Epidermal melanocyte (primary cell): ENCODE measurements around the gene ACSF3.
"Not testable (repeated sequence)": the region's sequence is repeated elsewhere in the genome, so short reads cannot be mapped to it uniquely, and the experiment has no call there.

ENCODE experiments used
- DNase-seq: peaks from one replicate; pipeline ENCODE4 v3.0.0; 2011; ENCODE audit warnings: low spot score; ENCODE audit not compliant: insufficient read length

Gene ACSF3

DNA sequence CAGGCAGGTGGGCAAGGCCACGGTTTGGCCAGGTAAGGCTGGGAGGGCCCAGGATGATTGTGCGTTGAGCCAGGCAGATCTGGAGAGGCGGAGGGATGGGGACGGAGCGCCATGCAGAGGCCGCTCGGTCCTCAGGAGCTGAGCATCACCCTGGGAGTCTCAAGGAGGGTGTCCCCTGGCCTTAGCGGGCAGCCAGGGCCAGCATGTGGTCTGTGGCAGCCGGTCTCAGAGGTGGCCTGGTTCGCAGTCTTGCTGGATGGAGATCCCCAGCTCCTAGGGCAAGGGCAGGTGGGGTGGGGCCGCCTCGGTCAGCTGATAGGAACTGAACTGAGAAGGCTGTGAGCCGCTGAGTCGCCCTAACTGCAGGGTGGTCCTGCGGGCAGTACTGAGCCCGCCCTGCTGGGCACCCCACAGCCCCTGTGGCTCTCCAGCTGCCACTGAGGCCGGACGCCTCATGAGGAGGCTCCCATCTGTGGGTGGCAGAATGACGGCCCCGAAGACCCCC lies 66.2 kb downstream of the ACSF3 start:
- no peak for DNase-seq

- DNase-seq: no peak
Measured at GRCh38 chr16:89160977-89161701, 67.5 kb downstream of the ACSF3 start.

GRCh38 chr16:89161763-89162713 lies 68.4 kb downstream of the ACSF3 start:
- DNase-seq: no peak

GRCh38 chr16:89163297-89163696 lies 69.6 kb downstream of the ACSF3 start:
- no peak for DNase-seq

- DNase-seq: no peak
Measured at GRCh38 chr16:89164436-89164835, 70.8 kb downstream of the ACSF3 start.

GRCh38 chr16:89164847-89165680 lies 71.4 kb downstream of the ACSF3 start:
- no peak for DNase-seq

DNA sequence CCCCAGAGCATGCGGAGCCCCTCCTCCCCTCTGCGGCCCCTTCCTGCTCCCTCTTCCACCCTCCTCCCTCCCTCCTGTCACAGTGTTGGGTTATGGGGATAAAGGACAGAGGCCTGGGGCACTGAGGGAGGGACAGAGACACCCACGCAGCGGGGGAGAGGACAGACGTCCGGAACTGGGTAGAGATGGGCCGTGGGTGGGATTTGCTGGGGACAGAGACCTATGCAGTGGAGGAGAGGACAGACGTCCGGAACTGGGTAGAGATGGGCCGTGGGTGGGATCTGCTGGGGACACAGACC lies 72.0 kb downstream of the ACSF3 start:
- DNase-seq: not testable (repeated sequence)

DNA sequence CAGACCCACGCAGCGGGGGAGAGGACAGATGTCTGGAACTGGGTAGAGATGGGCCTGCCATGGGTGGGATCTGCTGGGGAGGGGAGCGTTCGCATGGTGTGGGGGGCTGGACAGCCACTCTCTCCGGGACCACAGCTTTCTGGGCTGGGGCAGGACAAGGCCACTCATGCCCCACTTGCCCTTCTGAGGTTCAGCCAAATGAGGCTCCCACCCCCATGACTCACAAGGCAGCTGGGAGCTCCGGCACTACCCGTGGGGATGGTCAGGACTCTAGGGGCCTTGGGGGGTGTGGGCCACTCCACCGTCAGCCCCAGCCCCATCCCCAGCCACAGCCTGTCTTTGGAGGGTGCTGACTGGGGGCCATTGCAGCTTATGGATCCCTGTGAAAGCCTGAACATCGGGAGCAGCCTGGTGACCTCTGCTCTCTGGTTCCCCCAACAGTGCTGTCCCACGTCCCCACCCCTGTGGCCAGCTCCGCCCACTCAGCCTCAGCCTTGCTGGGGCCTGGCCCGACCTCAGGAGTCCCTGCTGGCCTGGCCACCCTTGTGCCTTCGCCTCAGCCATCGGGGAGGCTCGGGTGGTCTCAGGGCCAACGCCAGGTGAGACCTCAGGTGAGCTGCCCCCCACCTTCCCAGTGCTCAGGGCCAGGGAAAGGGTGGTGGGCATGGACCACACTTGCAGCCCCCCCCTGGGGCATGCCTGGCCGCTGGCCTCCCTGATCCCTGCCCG lies 73.2 kb downstream of the ACSF3 start:
- DNase-seq: no peak

DNA sequence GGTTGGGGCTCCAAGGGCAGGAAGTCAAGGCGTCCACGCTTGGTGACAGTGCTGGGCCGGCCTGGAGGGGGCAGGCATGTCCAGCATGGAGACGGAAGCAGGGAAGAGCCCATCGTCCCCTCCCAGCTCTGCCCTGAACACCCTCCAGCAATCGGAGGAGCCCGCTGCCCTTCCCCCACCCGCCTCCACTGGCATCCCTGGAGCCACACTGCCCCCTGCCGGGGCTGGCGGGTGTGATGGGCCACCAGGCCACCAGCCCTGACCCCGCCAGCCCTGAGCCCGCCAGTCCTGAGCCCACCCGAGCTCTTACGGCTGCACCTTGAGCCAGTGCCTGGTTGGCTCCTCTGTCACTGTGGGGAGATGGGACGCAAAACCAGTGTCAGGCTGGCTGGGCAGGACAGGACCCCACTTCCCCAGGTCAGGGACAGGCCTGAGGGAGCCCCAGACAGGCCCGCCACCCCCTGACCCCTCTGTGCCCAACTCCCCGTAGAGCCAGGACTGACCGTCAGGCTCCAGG lies 73.8 kb downstream of the ACSF3 start:
- DNase-seq: peak; percentile 96

- DNase-seq: no peak
Measured at GRCh38 chr16:89168381-89169189, 74.9 kb downstream of the ACSF3 start.

- no peak for DNase-seq
Measured at GRCh38 chr16:89169778-89170177, 76.1 kb downstream of the ACSF3 start.

GRCh38 chr16:89170346-89171215 lies 76.9 kb downstream of the ACSF3 start:
- no peak for DNase-seq

DNA sequence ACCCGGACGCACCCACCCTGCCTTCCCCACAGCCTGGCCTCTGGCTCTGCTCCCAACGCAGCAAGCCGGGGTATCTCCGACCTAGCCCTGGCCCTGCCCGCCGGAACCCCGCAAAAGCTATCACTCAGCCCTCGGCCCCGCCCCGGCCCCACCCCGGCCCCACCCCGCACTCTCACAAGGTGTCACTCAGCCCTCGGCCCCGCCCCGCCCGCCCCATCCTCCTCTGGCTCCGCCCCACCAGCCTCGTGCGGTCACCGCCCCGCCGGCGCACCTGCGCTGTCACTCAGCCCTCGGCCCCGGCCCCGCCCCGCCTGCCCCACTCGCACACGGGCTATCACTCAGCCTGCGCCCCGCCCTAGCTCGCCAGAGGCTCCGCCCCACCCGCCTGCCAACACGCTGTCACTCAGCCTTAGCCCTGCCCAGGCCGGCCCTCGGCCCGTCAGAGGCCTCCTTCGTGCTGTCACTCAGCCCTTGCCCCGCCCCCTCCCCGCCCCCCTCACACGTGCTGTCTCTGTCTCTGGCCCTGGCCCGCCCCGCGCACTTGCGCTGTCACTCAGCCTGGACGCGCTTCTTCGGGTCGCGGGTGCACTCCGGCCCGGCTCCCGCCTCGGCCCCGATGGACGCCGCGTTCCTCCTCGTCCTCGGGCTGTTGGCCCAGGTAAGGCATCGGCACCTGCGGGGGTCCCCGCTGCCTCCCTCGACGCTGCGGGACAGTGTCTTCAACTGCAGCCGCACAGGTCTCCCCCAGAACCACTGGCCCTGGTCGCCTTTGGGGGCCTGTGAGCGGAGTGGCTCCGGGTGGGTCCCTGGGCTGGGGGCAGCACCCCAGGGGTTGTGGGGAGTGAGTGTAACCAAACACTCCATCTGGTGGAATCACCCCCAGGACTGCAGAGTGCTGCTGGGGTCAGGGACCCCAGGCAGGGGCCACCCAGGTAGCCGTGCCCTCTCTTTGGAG lies 77.8 kb downstream of the ACSF3 start, which contains the start of gene CDH15:
CDH15 (plus strand) TSS at position 533 of the 955 bp plus-strand sequence; CDS start at position 617, 84 bp downstream.
- peak; percentile 98 for DNase-seq

DNA sequence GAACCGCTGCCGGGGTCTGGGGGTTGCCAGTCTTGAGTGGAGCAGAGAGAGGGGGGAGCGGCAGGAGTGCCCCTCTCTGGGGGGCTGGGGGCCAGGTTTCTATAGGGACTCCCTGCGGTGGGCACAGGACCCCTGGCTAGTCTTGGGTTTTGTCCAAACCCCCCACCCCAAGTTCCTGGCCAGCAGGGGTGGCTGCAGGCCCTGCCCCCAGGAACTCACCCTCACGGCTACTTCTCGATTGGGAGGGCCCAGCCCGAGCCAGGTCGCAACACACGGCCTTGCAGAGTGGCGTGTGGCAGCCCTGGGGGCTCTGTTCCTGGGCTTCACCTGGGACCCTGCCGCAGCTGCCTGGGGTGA lies 78.5 kb downstream of the ACSF3 start:
- DNase-seq: no peak

DNA sequence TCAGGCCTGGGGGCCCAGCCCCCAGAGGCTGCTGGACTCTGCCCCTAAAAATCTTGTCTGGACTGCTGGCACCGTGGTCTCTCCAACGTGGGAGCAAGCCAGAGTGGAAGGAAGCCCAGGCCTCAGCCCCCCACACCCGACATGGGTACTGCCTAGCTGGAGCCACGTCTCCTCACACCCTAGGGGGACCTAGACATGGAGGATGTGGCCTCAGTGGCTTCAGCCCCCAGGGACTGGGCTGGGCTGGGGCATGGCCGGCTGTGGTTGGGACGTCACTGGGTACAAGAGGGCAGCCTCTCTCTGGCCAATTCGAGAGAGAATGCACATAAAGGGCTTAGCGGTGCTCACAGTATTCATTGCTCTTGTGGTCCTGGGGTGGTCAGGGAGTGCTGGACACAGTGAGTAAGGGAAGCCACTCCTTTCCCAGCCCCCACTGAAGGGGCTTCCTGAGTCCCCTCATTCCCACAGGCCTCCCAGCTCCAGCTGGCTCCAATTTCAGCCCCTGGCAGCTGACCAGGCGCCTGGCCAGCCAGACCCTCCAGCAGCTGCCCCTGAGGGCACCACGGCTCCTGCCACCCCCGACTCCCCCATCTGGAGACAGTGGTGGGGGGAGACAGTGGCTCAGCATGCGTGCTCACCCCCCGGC lies 79.0 kb downstream of the ACSF3 start:
- DNase-seq: no peak

DNA sequence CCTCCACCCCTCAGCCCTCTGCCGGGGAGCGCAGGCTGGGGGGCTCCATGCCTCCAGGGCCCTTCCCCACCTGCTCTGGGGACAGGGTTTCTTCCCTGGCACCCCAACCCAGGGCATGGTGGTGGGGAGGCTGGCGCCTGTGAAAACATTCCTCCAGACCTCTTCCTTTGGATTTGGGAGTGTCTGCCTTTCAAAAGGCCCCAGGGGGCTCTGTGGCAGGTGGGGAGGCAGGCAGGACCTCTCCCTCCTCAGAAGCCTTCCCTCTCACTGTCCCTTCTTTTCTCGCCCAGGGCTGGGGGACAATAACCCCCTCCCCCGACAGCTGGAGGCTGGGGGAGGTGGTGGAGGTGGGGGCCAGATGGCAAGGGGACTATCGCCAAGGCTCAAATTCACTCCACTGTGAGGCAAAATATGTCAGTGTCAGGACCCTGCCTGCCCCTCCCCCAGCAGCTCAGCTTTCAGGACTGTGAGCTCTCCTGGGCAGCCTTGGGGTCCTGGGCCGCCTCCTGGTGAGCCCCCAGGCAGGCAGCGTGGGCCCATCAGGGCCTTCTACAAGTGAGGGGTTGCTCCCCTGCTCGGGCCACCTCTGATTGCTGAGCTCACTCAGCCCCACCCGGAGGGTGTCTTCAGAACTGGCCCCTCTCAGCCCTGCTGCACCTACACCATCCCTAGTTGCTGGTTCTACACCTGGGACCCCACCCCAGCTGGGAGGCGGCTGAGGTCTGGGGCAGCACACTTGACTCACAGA lies 79.7 kb downstream of the ACSF3 start:
- no peak for DNase-seq
